OCI-M2 (cell line): Measurements from ENCODE around the gene IQCN.
"Not testable (repeated sequence)": the region's sequence is repeated elsewhere in the genome, so short reads cannot be mapped to it uniquely, and the experiment has no call there.

Experiments
- DNase-seq: peaks from one replicate; lab custom pipeline; 2025; ENCODE audit not compliant: unreplicated experiment; lab: John Stamatoyannopoulos, UW

The IQCN gene

GRCh38 chr19:18218600-18218999, 55.7 kb downstream of the IQCN start:
- no peak for DNase-seq

- DNase-seq, result no peak
These were observed 56.1 kb downstream of the IQCN start for GRCh38 chr19:18218159-18218558.

GRCh38 chr19:18216789-18217188, 57.5 kb downstream of the IQCN start:
- DNase-seq, result no peak

- no peak for DNase-seq
These were observed 59.3 kb downstream of the IQCN start for GRCh38 chr19:18214779-18215433.

DNA sequence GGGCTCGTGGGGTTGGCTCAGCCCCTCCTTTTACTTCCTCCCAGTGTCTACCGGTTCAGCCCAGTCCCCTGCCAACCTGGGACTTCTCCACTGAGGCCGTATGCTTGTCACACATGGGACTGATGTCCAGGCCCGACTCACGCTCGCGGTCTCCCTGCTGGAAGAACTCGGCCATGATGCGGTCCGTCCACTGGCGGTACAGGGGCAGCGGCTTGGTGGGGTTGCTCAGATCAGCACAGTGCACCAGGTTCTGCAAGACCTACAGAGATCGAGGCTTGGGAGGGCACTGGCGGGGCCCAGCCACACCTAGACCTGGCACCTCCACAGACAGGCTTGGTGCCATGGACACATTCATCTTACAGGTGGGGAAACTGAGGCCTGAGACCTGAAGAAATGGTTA, 62.6 kb downstream of the IQCN start:
- DNase-seq, result no peak

DNA sequence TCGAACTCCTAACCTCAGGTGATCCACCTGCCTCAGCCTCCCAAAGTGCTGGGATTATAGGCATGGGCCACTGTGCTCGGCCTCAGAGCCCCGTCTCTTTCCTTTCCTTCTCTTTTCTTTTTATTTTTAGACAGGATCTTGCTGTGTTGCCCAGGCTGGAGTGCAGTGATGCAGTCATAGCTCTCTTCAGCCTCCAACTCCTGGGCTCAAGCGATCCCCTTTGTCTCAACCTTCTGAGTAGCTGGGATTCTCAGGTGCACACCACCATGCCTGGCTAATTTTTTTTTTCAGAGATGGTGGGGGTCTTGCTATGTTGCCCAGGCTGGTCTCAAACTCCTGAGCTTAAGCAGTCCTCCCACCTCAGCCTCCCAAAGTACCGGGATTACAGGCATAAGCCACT, 64.3 kb downstream of the IQCN start:
- not testable (repeated sequence) for DNase-seq

- no peak for DNase-seq
These were observed 65.9 kb downstream of the IQCN start for GRCh38 chr19:18208098-18208951.
